GM19351 (cell line): ENCODE data around the gene OTOG.

Experiments
- ATAC-seq: cut with Tn5 transposase; IDR thresholded peaks from one replicate; pipeline ENCODE4 v1.9.1; 2021; ENCODE audit warnings: mild to moderate bottlenecking, moderate library complexity; ENCODE audit not compliant: unreplicated experiment

OTOG gene

GRCh38 chr11:17691976-17692375, 144.9 kb downstream of the OTOG start:
- no peak for ATAC-seq

GRCh38 chr11:17692931-17693330, 145.9 kb downstream of the OTOG start:
- no peak for ATAC-seq

GRCh38 chr11:17693531-17693930, 146.5 kb downstream of the OTOG start:
- ATAC-seq = no peak

GRCh38 chr11:17694494-17695110, 147.5 kb downstream of the OTOG start:
- ATAC-seq = no peak

- ATAC-seq = no peak
Observed at GRCh38 chr11:17695454-17696441, 148.7 kb downstream of the OTOG start.

GRCh38 chr11:17696741-17697140, 149.7 kb downstream of the OTOG start:
- ATAC-seq = no peak
